K562 (cell line): ENCODE results near the gene CXCR2. TPM values are rescaled to one million over a fixed set of nuclear protein-coding genes. Genes with fewer than 3 reads are reported as not detected.

Source experiments
- ATAC-seq: fragments of 200-7000 bp; cut with Tn5 transposase; 3 replicates; pipeline ENCODE4 v1.9.1; 2020; ENCODE audit warnings: moderate library complexity
- BruUV-seq: library from RNA; stranded (reverse); fragments of 400-500 nt; replicated peaks from 2 replicates; lab custom pipeline; 2021; lab: Mats Ljungman, UMichigan
- CTCF ChIA-PET: fragments of 300-600 bp; formaldehyde crosslinking; extraction: SDS; loops from one replicate; lab custom pipeline; 2021; ENCODE audit warnings: low intra/inter-chr PET ratio; lab: Yijun Ruan, JAX
- POLR2A ChIA-PET: fragments of 300-600, 350-650 bp; sonication (Branson Sonifier 250); formaldehyde crosslinking; extraction: SDS; loops from one replicate; lab custom pipeline; 2021; ENCODE audit warnings: antibody characterized with exemption, inconsistent platforms; lab: Yijun Ruan, JAX
- DNase-seq, 4 experiments: peaks; one replicate each; pipeline versions ENCODE4 v3.0.0 to v3.0.0-alpha.2; 2011 to 2018; ENCODE audit warnings: low spot score in 3 of 4, mixed read lengths in 3 of 4; ENCODE audit errors: extremely low read depth in 1 of 4
- FAIRE-seq: peaks from 2 replicates; lab custom pipeline; 2011; peaks lifted over from hg19 to GRCh38; lab: Jason Lieb, UNC
- H2AFZ ChIP-seq: 2 replicates; pipeline ENCODE4 v1.6.0; 2011; ENCODE audit warnings: low read depth, low read length, control low read depth, inconsistent platforms
- H3K27ac ChIP-seq: fragments of 200-600 bp; 3 replicates; pipeline ENCODE4 v1.8.0; 2011; ENCODE audit warnings: low read depth, mild to moderate bottlenecking, control low read depth, inconsistent platforms, low read length, moderate library complexity, mixed read lengths; ENCODE audit errors: extremely low read depth
- H3K27me3 ChIP-seq, 2 experiments: fragments of 300-600 bp in 1 of 2; 2 replicates in 1 of 2; 3 replicates in 1 of 2; pipeline versions ENCODE4 v1.6.0 to v1.8.0; 2011; ENCODE audit warnings: inconsistent platforms in 2 of 2, low read length in 2 of 2, mild to moderate bottlenecking in 1 of 2, mixed read lengths in 1 of 2, moderate library complexity in 1 of 2; ENCODE audit not compliant: control insufficient read depth in 2 of 2, insufficient read depth in 2 of 2
- H3K36me3 ChIP-seq: fragments of 300-600 bp; 3 replicates; pipeline ENCODE4 v1.8.0; 2011; ENCODE audit warnings: mild to moderate bottlenecking, low read length, inconsistent platforms; ENCODE audit not compliant: control insufficient read depth, insufficient read depth
- H3K4me1 ChIP-seq, 2 experiments: fragments of 200-600 bp in 1 of 2; replicated peaks in 1 of 2; 2 replicates in 1 of 2; 3 replicates in 1 of 2; pipeline versions ENCODE4 v1.5.1 to v1.8.0; 2011; ENCODE audit warnings: inconsistent platforms in 2 of 2, low read length in 2 of 2, mild to moderate bottlenecking in 1 of 2, mixed read lengths in 1 of 2, moderate library complexity in 1 of 2; ENCODE audit not compliant: control insufficient read depth in 2 of 2, insufficient read depth in 2 of 2
- H3K4me2 ChIP-seq: 2 replicates; pipeline ENCODE4 v1.6.1; 2011; ENCODE audit warnings: low read length, control low read depth, inconsistent platforms, mixed read lengths; ENCODE audit not compliant: insufficient read depth
- H3K4me3 ChIP-seq: fragments of 200-600 bp; sonication (generic), shearing (Covaris generic); 2 replicates; pipeline ENCODE4 v1.5.1; 2016; ENCODE audit warnings: control low read depth, inconsistent platforms
- H3K79me2 ChIP-seq: fragments of 200-600 bp; 3 replicates; pipeline ENCODE4 v1.8.0; 2011; ENCODE audit warnings: low read length, inconsistent platforms; ENCODE audit not compliant: control insufficient read depth, insufficient read depth
- H3K9ac ChIP-seq, 2 experiments: 2 replicates each; pipeline versions ENCODE4 v1.6.0 to v1.6.1; 2011; ENCODE audit warnings: low read depth in 2 of 2, low read length in 2 of 2, control low read depth in 1 of 2, inconsistent platforms in 1 of 2, mild to moderate bottlenecking in 1 of 2, mixed read lengths in 1 of 2; ENCODE audit not compliant: insufficient read depth in 1 of 2
- H3K9me1 ChIP-seq: one replicate; pipeline ENCODE4 v1.6.0; 2011; ENCODE audit warnings: inconsistent platforms, mild to moderate bottlenecking, low read length, moderate library complexity; ENCODE audit not compliant: control insufficient read depth, insufficient read depth
- H3K9me3 ChIP-seq: replicated peaks from 2 replicates; pipeline ENCODE4 v1.5.1; 2011; ENCODE audit warnings: low read depth, low read length, inconsistent platforms; ENCODE audit not compliant: control insufficient read depth, insufficient read depth
- H4K20me1 ChIP-seq: replicated peaks from 2 replicates; pipeline ENCODE4 v1.6.1; 2011; ENCODE audit warnings: low read length, inconsistent platforms, mixed read lengths; ENCODE audit not compliant: control insufficient read depth, insufficient read depth
- CHD2 ChIP-seq: IDR thresholded peaks from 2 replicates; pipeline ENCODE4 v1.6.1; 2011; ENCODE audit warnings: low read depth, low read length
- ERF ChIP-seq: fragments of 450-650 bp; formaldehyde crosslinking; IDR thresholded peaks from 2 replicates; pipeline ENCODE4 v1.4.0; 2020; ENCODE audit warnings: mild to moderate bottlenecking, mixed read lengths
- FOXP1 ChIP-seq: sonication (generic); formaldehyde crosslinking; IDR thresholded peaks from 2 replicates; pipeline ENCODE4 v1.8.0; 2022; ENCODE audit warnings: mild to moderate bottlenecking, missing genetic modification reagents
- GABPA ChIP-seq: fragments of 200-800 bp; sonication (Bioruptor generic); conservative IDR thresholded peaks from 2 replicates; pipeline ENCODE4 v1.6.1; 2016; ENCODE audit warnings: low read depth, missing genetic modification characterization, missing compliant biosample characterization
- GTF2A2 ChIP-seq: IDR thresholded peaks from 2 replicates; pipeline ENCODE4 v1.6.1; 2016; ENCODE audit warnings: mild to moderate bottlenecking, missing genetic modification characterization, missing compliant biosample characterization
- GTF2E2 ChIP-seq: fragments of 200-800 bp; sonication (Bioruptor generic); IDR thresholded peaks from 2 replicates; pipeline ENCODE4 v1.6.1; 2016; ENCODE audit warnings: missing genetic modification characterization, missing compliant biosample characterization
- HBP1 ChIP-seq: fragments of 450-650 bp; formaldehyde crosslinking; IDR thresholded peaks from 2 replicates; pipeline ENCODE4 v1.4.0; 2022; ENCODE audit warnings: missing genetic modification characterization
- KHSRP ChIP-seq: fragments of 450-650 bp; IDR thresholded peaks from 2 replicates; pipeline ENCODE4 v1.6.1; 2017
- MBD2 ChIP-seq: sonication (generic); IDR thresholded peaks from 2 replicates; pipeline ENCODE4 v1.6.1; 2016; ENCODE audit warnings: low read depth, borderline replicate concordance
- NFE2 ChIP-seq: IDR thresholded peaks from 2 replicates; pipeline ENCODE4 v1.6.1; 2014; ENCODE audit warnings: antibody characterized with exemption, low read depth
- RERE ChIP-seq: sonication (generic); formaldehyde crosslinking; IDR thresholded peaks from 2 replicates; pipeline ENCODE4 v1.8.0; 2023; ENCODE audit warnings: missing genetic modification reagents, mild to moderate bottlenecking, borderline replicate concordance
- SRSF1 ChIP-seq: fragments of 200-400 bp; formaldehyde crosslinking; IDR thresholded peaks from 2 replicates; pipeline ENCODE4 v1.6.1; 2017; ENCODE audit warnings: mild to moderate bottlenecking, low read depth, low read length, moderate library complexity
- ZBTB17 ChIP-seq: fragments of 450-650 bp; formaldehyde crosslinking; IDR thresholded peaks from 2 replicates; pipeline ENCODE4 v1.4.0; 2020; ENCODE audit warnings: mild to moderate bottlenecking
- ZKSCAN1 ChIP-seq: fragments of 150-350 bp; IDR thresholded peaks from 2 replicates; pipeline ENCODE4 v1.6.1; 2016; ENCODE audit warnings: low read depth, low read length
- ZNF165 ChIP-seq: fragments of 250-450 bp; sonication (Bioruptor Pico); IDR thresholded peaks from 2 replicates; pipeline ENCODE4 v1.4.0; 2020; ENCODE audit warnings: borderline replicate concordance
- ZNF449 ChIP-seq: fragments of 250-450 bp; sonication (Bioruptor Pico); IDR thresholded peaks from 2 replicates; pipeline ENCODE4 v1.8.0; 2022; ENCODE audit warnings: moderate library complexity, mild to moderate bottlenecking, inconsistent platforms
- ZNF586 ChIP-seq: fragments of 450-650 bp; formaldehyde crosslinking; conservative IDR thresholded peaks from 2 replicates; pipeline ENCODE4 v1.4.0; 2020; ENCODE audit warnings: mild to moderate bottlenecking, moderate library complexity
- ZSCAN29 ChIP-seq: fragments of 450-650 bp; IDR thresholded peaks from 2 replicates; pipeline ENCODE4 v1.6.1; 2017
- WGBS: fragments of 100-300 bp; shearing (Covaris generic); methylation state at CpG from one replicate; pipeline ENCODE4 v1.1.6; 2016; ENCODE audit warnings: low coverage, mixed read lengths; ENCODE audit not compliant: insufficient coverage; ENCODE audit errors: missing lambda C conversion rate; 5-methylcytosine and 5-hydroxymethylcytosine counted together
- in situ Hi-C: fragments of 300-500 bp; cut with MboI; formaldehyde crosslinking; loops from 4 replicates; pipeline ENCODE4 v1.15.0; 2018; ENCODE audit warnings: inconsistent platforms, mixed read lengths
- intact Hi-C: fragments of 100-400 bp; cut with micrococcal nuclease; formaldehyde crosslinking; loops from 2 replicates; pipeline ENCODE4 v1.14.2; 2022
- polyA plus RNA-seq, 8 experiments: library from polyadenylated mRNA; depleted of rRNA in 4 of 8; stranded (reverse) in 5 of 8; unstranded in 3 of 8; fragments of >200 nt; fragmentation: Nextera tagmentation in 2 of 8; fragmentation: Illumina TruSeq in 1 of 8; extraction: Ambion mirVana in 2 of 8; extraction: Trizol in 1 of 8; gene quantifications; 2 replicates each; pipeline versions ENCODE4 v1.2.1 to v1.2.3, GENCODE V29; 2011 to 2014; ENCODE audit warnings: inconsistent platforms in 1 of 8, missing spikeins in 1 of 8
- total RNA-seq, 7 experiments: library from RNA; depleted of rRNA in 6 of 7; stranded (reverse); fragments of >200 nt in 6 of 7; fragmentation: Illumina TruSeq in 2 of 7; extraction: Trizol in 2 of 7; gene quantifications; 2 replicates each; pipeline versions ENCODE4 v1.2.1 to v1.2.3, GENCODE V29; 2011 to 2021; ENCODE audit warnings: low replicate concordance in 1 of 7

Gene CXCR2
- total and polyA plus RNA-seq, 9 of the 15 experiments (the other 6 are each of a cell fraction or from before 2014, with no cell fraction given) = not detected

- intact Hi-C loops (no loop called here), in situ Hi-C loops (no loop called here)
- POLR2A ChIA-PET = no interaction called here
- Histone ChIP-seq H3K79me2 (no peaks in the 10 kb centered on the region), H3K4me1 (no peaks in the 10 kb centered on the region; a peak in 1 of 5 replicates), H2AFZ (no peak overlapping the region), H3K9me1 (no peaks in the 10 kb centered on the region), H4K20me1 (no peaks in the 10 kb centered on the region), H3K9me3 (no peaks in the 10 kb centered on the region), H3K36me3 (no peaks in the 10 kb centered on the region), H3K27ac (no peak overlapping the region), H3K9ac (no peak overlapping the region), H3K4me2 (no peak overlapping the region), H3K4me3 (no peak overlapping the region), H3K27me3 (peaks cover 17 to 40% of the 10 kb centered on the region in 2 experiments; a peak in 4 of 5 replicates)
- CTCF ChIA-PET = no interaction called here
- WGBS = 0% methylated on average over 2 of the region's 2 CpGs
- FAIRE-seq (no peak), ATAC-seq (no peak), DNase-seq (no peak)
- no TSS peak for BruUV-seq
- no peak for TF ChIP-seq RERE (CRISPR knock-in tag)
- TF ChIP-seq GTF2A2 (tag) = no peak
- TF ChIP-seq KHSRP = no peak
- TF ChIP-seq ERF (CRISPR knock-in tag) = no peak
- TF ChIP-seq SRSF1 = no peak
- TF ChIP-seq MBD2 = no peak
- no peak for TF ChIP-seq FOXP1
- TF ChIP-seq ZNF586 = no peak
- TF ChIP-seq ZNF449 = no peak
- TF ChIP-seq ZBTB17 = no peak
- TF ChIP-seq CHD2 = no peak
- no peak for TF ChIP-seq GTF2E2
- no peak for TF ChIP-seq ZNF165
- no peak for TF ChIP-seq GABPA
- TF ChIP-seq HBP1 (CRISPR knock-in tag) = no peak
- TF ChIP-seq NFE2 = no peak
- no peak for TF ChIP-seq ZSCAN29
- TF ChIP-seq ZKSCAN1 = no peak
Observed at GRCh38 chr2:218161644-218162043, 35.8 kb downstream of the CXCR2 start.
